GM15510 (cell line): ENCODE data around the gene CLDN18.

ENCODE experiments used
- POLR2A ChIP-seq: IDR thresholded peaks from 3 replicates; pipeline ENCODE4 v1.6.1; 2011; ENCODE audit warnings: borderline replicate concordance; ENCODE audit not compliant: insufficient read length; ENCODE audit errors: extremely low read depth

The CLDN18 gene

DNA sequence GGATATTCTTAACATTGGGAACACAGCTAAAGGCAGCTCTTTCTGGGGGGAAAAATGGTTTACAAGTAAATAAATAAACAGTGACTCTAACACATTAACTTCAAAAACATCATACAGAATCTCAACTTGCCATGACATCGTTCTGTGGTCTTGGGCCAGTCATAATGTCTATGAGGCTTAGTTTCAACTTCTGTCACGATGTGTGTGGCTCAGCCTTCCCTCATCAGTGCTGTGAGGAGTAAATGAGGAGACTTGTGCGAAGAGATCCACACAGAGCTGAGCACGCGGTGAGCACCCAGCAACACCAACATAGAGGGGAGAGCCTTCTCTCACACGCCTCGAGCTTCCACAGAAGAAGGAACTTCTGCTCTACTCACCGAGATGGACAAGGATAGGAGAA lies 56.4 kb downstream of the CLDN18 start:
- no peak for TF ChIP-seq POLR2A

- TF ChIP-seq POLR2A: no peak
These were observed 57.0 kb downstream of the CLDN18 start for GRCh38 chr3:138066972-138067371.

DNA sequence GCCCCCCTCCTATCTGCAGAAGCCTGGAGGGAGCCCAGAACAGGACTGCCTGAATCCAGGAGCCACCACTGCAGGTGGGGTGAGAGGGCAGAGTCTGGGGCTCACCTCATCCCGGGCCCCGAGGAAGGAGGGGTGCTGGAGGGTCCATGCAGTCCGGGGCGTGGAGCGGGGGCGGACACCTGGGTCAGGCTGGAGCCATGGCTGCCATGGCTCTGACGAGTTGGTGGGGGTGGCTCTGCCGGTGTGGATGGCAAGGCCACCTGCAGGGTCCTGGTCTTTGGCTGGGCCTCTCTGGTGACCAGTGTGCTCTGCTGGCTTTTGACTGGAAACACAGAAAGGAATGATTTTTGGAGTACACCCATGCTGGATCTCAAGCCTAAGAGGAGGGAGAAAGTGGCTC lies 58.1 kb downstream of the CLDN18 start:
- TF ChIP-seq POLR2A: no peak

- TF ChIP-seq POLR2A: no peak
These were observed 58.7 kb downstream of the CLDN18 start for GRCh38 chr3:138068579-138069174.

DNA sequence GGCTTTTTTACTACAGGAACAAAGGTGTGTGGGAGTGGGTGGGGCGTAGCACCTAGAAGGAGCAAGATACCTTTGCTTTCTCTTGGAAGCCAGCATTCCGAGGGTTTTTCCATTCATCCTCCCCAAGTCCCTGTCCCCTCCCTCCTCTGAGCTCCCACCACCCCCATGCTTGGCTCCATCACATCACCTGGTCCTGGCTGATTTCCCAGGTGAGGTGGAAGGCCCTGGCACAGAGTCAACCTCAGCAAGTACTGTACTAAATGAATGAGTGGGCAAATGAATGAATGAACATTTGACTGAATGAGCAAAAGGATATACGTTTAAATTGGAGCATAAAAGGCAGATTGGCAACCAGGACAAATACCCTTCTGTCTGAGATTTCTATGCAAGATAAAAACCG lies 60.0 kb downstream of the CLDN18 start:
- no peak for TF ChIP-seq POLR2A

- TF ChIP-seq POLR2A: no peak
These were observed 62.8 kb downstream of the CLDN18 start for GRCh38 chr3:138072796-138073195.

DNA sequence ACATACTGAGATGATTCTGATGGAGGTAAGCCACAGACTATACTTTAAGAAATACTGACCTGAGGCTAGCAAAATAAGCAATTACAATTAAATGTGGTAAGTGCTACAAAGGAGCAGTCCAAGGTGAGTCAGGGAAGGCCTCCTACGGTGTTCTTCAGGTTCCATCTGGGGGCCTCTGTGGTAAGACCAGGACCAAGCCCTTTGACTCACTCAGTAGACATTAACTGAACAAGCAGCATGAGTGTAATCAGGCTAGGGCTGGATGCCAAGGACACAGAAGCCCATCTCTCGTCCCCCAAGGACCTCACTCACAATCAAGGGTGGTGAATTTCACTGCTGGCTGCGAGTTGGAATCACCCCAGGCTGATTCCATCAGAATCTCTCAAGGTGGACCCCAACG lies 68.1 kb downstream of the CLDN18 start:
- no peak for TF ChIP-seq POLR2A

GRCh38 chr3:138078901-138079344 lies 69.0 kb downstream of the CLDN18 start:
- TF ChIP-seq POLR2A: no peak

- TF ChIP-seq POLR2A: no peak
These were observed 69.9 kb downstream of the CLDN18 start for GRCh38 chr3:138079901-138080300.

DNA sequence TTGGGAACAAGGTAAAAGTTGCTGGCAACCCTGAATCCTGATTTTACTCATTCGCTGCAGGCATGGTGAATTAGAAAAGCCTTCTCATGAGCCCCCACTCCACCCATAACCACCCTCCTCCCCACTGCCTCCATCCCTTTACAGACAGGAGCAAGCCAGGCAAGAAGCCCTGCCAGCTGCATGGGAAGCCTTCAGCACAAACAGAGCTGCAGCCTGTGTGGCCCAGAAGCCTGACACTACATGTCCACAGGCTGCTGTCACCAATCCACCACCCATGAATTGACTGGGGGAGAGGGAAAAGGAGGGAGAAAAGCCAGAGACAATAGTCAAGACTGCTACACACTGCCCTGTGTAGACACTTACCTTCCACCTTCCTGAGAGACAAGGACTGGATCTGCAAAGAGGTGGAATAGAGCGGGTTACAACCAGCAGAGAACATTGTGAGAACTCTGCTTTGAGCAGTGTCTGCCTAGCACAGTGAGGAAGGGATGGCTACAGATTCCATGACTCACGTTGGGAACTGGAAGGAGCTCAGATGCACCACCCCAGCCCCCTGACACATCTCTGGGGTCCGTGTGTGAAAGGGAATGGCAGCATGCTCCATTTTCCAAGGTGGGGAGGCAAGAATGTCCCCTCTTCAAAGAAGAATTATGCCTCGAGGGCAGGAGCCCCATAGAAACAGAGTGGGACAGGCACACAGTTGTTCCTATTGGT lies 71.6 kb downstream of the CLDN18 start:
- no peak for TF ChIP-seq POLR2A

DNA sequence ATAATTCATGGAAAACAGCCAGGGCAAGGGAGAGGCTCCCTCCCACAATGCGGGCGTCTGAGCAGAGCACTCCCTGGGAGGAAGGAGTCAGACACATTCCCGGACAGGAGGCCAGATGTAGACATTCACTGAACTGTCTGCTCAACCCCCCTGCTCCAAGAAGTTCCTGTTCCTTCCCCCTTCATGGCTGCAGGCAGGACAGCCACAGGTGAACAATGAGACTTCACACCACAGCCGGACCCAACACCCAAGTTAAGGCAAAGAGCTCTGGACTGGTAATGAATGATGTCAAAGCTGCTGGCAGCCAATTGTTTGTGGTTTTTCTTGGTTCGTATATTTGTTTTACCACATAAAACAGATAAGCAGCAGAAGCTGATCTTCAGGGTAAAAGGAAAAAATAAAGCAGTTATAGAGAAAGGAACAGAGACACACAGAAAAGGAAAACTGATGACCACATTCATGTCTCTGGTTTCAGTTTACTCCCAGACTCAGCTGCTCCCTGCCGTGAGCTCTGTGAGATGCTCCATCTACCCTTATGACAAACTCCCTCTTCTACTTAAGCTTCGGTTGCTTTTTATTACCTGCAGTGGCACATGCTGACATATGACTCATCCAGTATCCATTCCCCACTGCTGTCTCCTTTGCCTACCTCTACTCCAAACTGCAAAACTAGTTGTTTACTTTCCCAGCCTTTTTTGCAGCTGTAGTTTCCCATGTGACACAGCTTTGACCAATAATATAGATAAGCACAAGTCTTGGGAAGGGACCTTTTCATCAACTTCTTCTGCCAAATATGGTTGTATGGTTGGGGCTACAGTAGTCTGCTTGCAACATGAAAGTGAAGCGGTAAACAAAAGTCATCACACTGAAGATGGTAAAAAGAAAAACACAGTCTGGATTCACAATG lies 72.4 kb downstream of the CLDN18 start:
- no peak for TF ChIP-seq POLR2A

DNA sequence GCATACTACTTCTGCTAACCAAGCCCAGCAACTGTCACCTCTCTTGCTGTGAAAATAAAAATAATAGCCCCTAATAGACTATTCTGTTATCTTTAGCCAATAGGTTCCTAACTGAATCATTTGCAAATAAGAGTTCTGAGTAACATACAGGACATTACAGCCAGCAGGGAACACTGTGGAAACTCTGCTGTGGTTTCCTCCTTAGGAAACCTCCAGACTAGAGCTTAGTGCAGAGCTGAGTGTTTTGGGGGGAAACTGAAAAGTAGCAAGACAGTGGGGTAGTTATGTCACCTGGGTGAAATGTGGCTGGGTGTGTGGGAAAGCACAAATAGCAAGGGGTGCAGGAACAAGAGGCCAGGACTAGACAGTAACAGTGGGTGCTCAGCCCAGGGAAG lies 73.0 kb downstream of the CLDN18 start:
- no peak for TF ChIP-seq POLR2A
